A549 (cell line): ENCODE data around the gene ATN1. TPM values are rescaled to one million over a fixed set of nuclear protein-coding genes. Genes with fewer than 3 reads are reported as not detected.

Source experiments
- ATAC-seq, 2 experiments: fragments of 200-7000 bp in 1 of 2; fragments of >200 bp in 1 of 2; cut with Nextera tagmentation in 1 of 2; cut with Tn5 transposase in 1 of 2; 3 replicates each; pipeline versions ENCODE4 v1.8.0 to v1.9.1; 2018 to 2020; ENCODE audit warnings: mild to moderate bottlenecking in 1 of 2, moderate library complexity in 1 of 2
- CTCF ChIA-PET: fragments of 300-600 bp; sonication (Branson Sonifier 250); formaldehyde crosslinking; extraction: SDS; loops from one replicate; lab custom pipeline; 2021; ENCODE audit warnings: antibody characterized with exemption, inconsistent platforms; lab: Yijun Ruan, JAX
- POLR2A ChIA-PET: fragments of 350-600 bp; formaldehyde crosslinking; extraction: SDS; loops from one replicate; lab custom pipeline; 2021; ENCODE audit warnings: antibody characterized with exemption, inconsistent platforms; lab: Yijun Ruan, JAX
- DNase-seq, 2 experiments: peaks; one replicate each; pipeline versions ENCODE4 v3.0.0 to v3.0.0-alpha.2; 2011 to 2016; ENCODE audit warnings: low read depth in 1 of 2, low spot score in 1 of 2
- FAIRE-seq: peaks from 2 replicates; lab custom pipeline; 2011; peaks lifted over from hg19 to GRCh38; lab: Jason Lieb, UNC
- H3K27ac ChIP-seq, 2 experiments: fragments of >200 bp; sonication (Bioruptor Twin); formaldehyde crosslinking; 3 replicates each; pipeline ENCODE4 v1.5.1; 2016 to 2017
- H3K4me1 ChIP-seq: fragments of >200 bp; sonication (Bioruptor Twin); formaldehyde crosslinking; 3 replicates; pipeline ENCODE4 v1.6.1; 2016
- H3K4me2 ChIP-seq: fragments of >200 bp; sonication (Bioruptor Twin); formaldehyde crosslinking; 3 replicates; pipeline ENCODE4 v1.6.1; 2016
- H3K4me3 ChIP-seq: fragments of >200 bp; sonication (Bioruptor Twin); formaldehyde crosslinking; 3 replicates; pipeline ENCODE4 v1.5.1; 2016
- H3K9me3 ChIP-seq: fragments of >200 bp; sonication (Bioruptor Twin); formaldehyde crosslinking; 3 replicates; pipeline ENCODE4 v1.6.1; 2016
- BHLHE40 ChIP-seq: IDR thresholded peaks from 2 replicates; pipeline ENCODE4 v1.6.1; 2012; ENCODE audit warnings: low read depth, low read length, inconsistent platforms
- CBX2 ChIP-seq: fragments of 200-600 bp; sonication (generic); IDR thresholded peaks from 2 replicates; pipeline ENCODE4 v1.6.1; 2016; ENCODE audit warnings: low read depth, mild to moderate bottlenecking, borderline replicate concordance
- EHF ChIP-seq: fragments of 250-450 bp; sonication (Bioruptor Pico); IDR thresholded peaks from 2 replicates; pipeline ENCODE4 v1.5.0; 2020; ENCODE audit warnings: mild to moderate bottlenecking
- EHMT2 ChIP-seq: fragments of 200-600 bp; sonication (generic); IDR thresholded peaks from 2 replicates; pipeline ENCODE4 v1.6.1; 2016; ENCODE audit warnings: antibody characterized with exemption, low read depth, mild to moderate bottlenecking, moderate library complexity
- FOSB ChIP-seq: fragments of 250-450 bp; sonication (Bioruptor Pico); IDR thresholded peaks from 2 replicates; pipeline ENCODE4 v1.5.0; 2020; ENCODE audit warnings: mild to moderate bottlenecking, moderate library complexity
- FOSL2 ChIP-seq, 2 experiments: fragments of 450-650 bp in 1 of 2; fragments of >200 bp in 1 of 2; sonication (Bioruptor Twin) in 1 of 2; formaldehyde crosslinking; IDR thresholded peaks; 2 replicates each; pipeline versions ENCODE4 v1.5.0 to v1.6.1; 2016 to 2020; ENCODE audit warnings: mild to moderate bottlenecking in 1 of 2, moderate library complexity in 1 of 2
- GATA3 ChIP-seq: IDR thresholded peaks from 2 replicates; pipeline ENCODE4 v1.6.1; 2012; ENCODE audit warnings: borderline replicate concordance
- HDAC2 ChIP-seq: fragments of 200-600 bp; sonication (generic); IDR thresholded peaks from 2 replicates; pipeline ENCODE4 v1.6.1; 2016
- KDM1A ChIP-seq: fragments of 200-600 bp; sonication (generic); IDR thresholded peaks from 2 replicates; pipeline ENCODE4 v1.6.1; 2016; ENCODE audit warnings: low read depth, mild to moderate bottlenecking
- POLR2AphosphoS2 ChIP-seq: conservative IDR thresholded peaks from 2 replicates; pipeline ENCODE4 v1.6.1; 2012; ENCODE audit warnings: low read length, improper control_type of control experiment, inconsistent platforms
- RAD21 ChIP-seq, 2 experiments: fragments of >200 bp in 1 of 2; sonication (Bioruptor Twin) in 1 of 2; formaldehyde crosslinking in 1 of 2; IDR thresholded peaks in 1 of 2; conservative IDR thresholded peaks in 1 of 2; 2 replicates in 1 of 2; 3 replicates in 1 of 2; pipeline ENCODE4 v1.6.1; 2012 to 2018; ENCODE audit warnings: inconsistent platforms in 1 of 2
- RFX5 ChIP-seq: fragments of 450-650 bp; IDR thresholded peaks from 2 replicates; pipeline ENCODE4 v1.7.1; 2014; ENCODE audit warnings: antibody characterized with exemption, mild to moderate bottlenecking, moderate library complexity
- RNF2 ChIP-seq: fragments of 200-600 bp; sonication (generic); IDR thresholded peaks from 2 replicates; pipeline ENCODE4 v1.6.1; 2016; ENCODE audit warnings: low read depth, mild to moderate bottlenecking, antibody characterized with exemption, moderate library complexity, borderline replicate concordance
- SMC3 ChIP-seq: fragments of >200 bp; sonication (Bioruptor Twin); formaldehyde crosslinking; IDR thresholded peaks from 3 replicates; pipeline ENCODE4 v1.6.1; 2018; ENCODE audit warnings: inconsistent platforms
- TFCP2L1 ChIP-seq: fragments of 250-450 bp; sonication (Bioruptor Pico); IDR thresholded peaks from 2 replicates; pipeline ENCODE4 v1.5.0; 2021; ENCODE audit warnings: mild to moderate bottlenecking
- TP53 ChIP-seq: fragments of 250-450 bp; sonication (Bioruptor Pico); IDR thresholded peaks from 2 replicates; pipeline ENCODE4 v1.5.0; 2021; ENCODE audit warnings: mild to moderate bottlenecking, moderate library complexity
- ZNF302 ChIP-seq: fragments of 250-450 bp; sonication (Bioruptor Pico); IDR thresholded peaks from 2 replicates; pipeline ENCODE4 v1.9.0; 2021; ENCODE audit warnings: inconsistent platforms, mild to moderate bottlenecking, moderate library complexity
- WGBS: methylation state at CpG from one replicate; pipeline ENCODE4 v1.1.6; 2017; ENCODE audit errors: missing lambda C conversion rate; 5-methylcytosine and 5-hydroxymethylcytosine counted together
- polyA plus RNA-seq, 4 experiments: library from polyadenylated mRNA; depleted of rRNA in 3 of 4; stranded (reverse); fragments of >200 nt; fragmentation: RNase III in 1 of 4; extraction: RNeasy Plus Mini Kit Qiagen cat#74134 plus additional on column Dnase treatment in 1 of 4; gene quantifications; 2 replicates in 3 of 4; 3 replicates in 1 of 4; pipeline ENCODE4 v1.2.3, GENCODE V29; 2011 to 2017
- TF ChIP-seq, protein P1 (sequence below): IDR thresholded peaks from 2 replicates; pipeline ENCODE4 v1.6.1; 2012; ENCODE audit warnings: low read depth, borderline replicate concordance
- TF ChIP-seq, protein P2 (sequence below): IDR thresholded peaks from 2 replicates; pipeline ENCODE4 v1.6.1; 2012
- TF ChIP-seq, protein P3 (sequence below): fragments of 250-450 bp; sonication (Bioruptor Pico); IDR thresholded peaks from 2 replicates; pipeline ENCODE4 v1.5.0; 2021; ENCODE audit warnings: mild to moderate bottlenecking, moderate library complexity, borderline replicate concordance
- TF ChIP-seq, protein P4 (sequence below): IDR thresholded peaks from 2 replicates; pipeline ENCODE4 v1.6.1; 2012

Gene ATN1
- polyA plus RNA-seq, 2 of the 4 experiments (the other 2 are of a cell fraction) = 11.3 to 51.6 TPM

DNA sequence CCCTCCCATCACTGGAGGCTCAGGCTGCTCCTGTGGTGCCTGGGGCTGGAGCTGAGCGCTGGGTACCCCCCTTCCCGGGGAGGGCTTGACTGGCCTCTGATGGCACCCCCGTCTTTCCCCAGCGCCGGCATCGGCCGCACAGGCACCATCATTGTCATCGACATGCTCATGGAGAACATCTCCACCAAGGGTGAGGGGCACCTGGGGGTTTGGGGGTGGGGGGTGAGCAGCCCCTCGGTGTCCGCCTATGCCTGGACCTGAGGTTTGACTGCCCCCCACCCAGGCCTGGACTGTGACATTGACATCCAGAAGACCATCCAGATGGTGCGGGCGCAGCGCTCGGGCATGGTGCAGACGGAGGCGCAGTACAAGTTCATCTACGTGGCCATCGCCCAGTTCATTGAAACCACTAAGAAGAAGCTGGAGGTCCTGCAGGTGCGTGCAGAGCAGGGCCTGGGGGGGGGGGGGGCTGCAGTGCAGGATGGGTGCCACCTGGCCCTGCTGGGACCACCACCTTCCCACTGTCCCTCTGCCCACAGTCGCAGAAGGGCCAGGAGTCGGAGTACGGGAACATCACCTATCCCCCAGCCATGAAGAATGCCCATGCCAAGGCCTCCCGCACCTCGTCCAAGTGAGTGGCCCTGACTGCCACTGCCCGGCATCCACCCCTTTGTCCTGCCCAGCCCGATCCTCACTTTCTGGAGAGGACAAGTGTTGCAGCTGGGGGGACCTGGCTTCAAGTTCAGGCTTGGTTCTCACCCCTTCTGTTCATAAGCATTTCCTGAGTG lies 32.2 kb downstream of the ATN1 start:
- no peak for ATAC-seq
- POLR2A ChIA-PET = interaction anchor here (0.6 to 9.0 kb wide), 4 partner anchors 15 to 976 kb away, joined by 4 to 174 read pairs (median 5); partner anchors contain the start of genes C12orf57 and RNU7-1
- FAIRE-seq = no peak
- Histone ChIP-seq H3K9me3 (no peaks in the 10 kb centered on the region), H3K4me3 (no peak overlapping the region), H3K4me1 (peaks cover 29% of the 10 kb centered on the region), H3K4me2 (no peak overlapping the region), H3K27ac (no peak overlapping the region; a peak in 1 of 6 replicates)
- TF ChIP-seq, protein P1, sequence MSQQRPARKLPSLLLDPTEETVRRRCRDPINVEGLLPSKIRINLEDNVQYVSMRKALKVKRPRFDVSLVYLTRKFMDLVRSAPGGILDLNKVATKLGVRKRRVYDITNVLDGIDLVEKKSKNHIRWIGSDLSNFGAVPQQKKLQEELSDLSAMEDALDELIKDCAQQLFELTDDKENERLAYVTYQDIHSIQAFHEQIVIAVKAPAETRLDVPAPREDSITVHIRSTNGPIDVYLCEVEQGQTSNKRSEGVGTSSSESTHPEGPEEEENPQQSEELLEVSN = no peak
- TF ChIP-seq POLR2AphosphoS2 (no peak), RNF2 (no peak)
- TF ChIP-seq, protein P2, sequence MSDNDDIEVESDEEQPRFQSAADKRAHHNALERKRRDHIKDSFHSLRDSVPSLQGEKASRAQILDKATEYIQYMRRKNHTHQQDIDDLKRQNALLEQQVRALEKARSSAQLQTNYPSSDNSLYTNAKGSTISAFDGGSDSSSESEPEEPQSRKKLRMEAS = no peak
- TF ChIP-seq, all 56 proteins: peak for 0
- no peak for DNase-seq
- CTCF ChIA-PET = interaction anchor here (1.4 to 11.2 kb wide), 9 partner anchors 8 to 98 kb away, joined by 4 to 354 read pairs (median 24); partner anchors contain the start of genes C12orf57, PTPN6, RNU7-1 and SPSB2
- WGBS = 89% methylated on average over 17 of the region's 26 CpGs

DNA sequence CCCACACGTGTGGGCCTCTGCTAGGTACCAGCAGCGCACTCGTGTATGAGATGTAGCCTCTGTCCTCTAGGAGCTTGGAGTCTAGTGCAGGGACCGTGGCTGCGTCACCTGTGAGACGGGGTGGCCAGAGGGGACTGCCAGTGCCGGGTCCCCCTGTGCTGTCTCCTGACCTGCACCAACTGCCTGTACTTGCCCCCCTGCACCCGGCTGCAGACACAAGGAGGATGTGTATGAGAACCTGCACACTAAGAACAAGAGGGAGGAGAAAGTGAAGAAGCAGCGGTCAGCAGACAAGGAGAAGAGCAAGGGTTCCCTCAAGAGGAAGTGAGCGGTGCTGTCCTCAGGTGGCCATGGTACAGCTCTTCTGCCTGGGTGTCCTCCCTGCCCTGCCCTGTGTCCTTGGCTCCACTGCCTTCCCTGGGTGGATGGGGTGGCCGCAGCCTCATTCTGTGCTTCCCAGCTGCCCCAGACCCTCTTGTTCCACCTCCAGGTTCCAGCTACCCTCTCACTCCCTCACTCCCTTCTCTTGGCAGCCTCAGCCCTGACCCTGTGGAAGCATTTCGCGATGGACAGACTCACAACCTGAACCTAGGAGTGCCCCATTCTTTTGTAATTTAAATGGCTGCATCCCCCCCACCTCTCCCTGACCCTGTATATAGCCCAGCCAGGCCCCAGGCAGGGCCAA lies 33.0 kb downstream of the ATN1 start:
- TF ChIP-seq, protein P3, sequence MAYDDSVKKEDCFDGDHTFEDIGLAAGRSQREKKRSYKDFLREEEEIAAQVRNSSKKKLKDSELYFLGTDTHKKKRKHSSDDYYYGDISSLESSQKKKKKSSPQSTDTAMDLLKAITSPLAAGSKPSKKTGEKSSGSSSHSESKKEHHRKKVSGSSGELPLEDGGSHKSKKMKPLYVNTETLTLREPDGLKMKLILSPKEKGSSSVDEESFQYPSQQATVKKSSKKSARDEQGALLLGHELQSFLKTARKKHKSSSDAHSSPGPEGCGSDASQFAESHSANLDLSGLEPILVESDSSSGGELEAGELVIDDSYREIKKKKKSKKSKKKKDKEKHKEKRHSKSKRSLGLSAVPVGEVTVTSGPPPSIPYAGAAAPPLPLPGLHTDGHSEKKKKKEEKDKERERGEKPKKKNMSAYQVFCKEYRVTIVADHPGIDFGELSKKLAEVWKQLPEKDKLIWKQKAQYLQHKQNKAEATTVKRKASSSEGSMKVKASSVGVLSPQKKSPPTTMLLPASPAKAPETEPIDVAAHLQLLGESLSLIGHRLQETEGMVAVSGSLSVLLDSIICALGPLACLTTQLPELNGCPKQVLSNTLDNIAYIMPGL (CRISPR knock-in tag) = no peak
- no peak for TF ChIP-seq EHF (CRISPR knock-in tag)
- TF ChIP-seq SMC3 = 0 out of 3 replicates have a peak, but pooled peaks have one; percentile 5
- peak in 1 of 2 experiments; percentile 59; a peak in 3 of 5 replicates for TF ChIP-seq RAD21 (conservative IDR thresholded peaks at IDR 0.05 in 1 of 2, IDR thresholded peaks at IDR 0.05 in 1 of 2)
- Histone ChIP-seq H3K27ac (peak overlapping the region; percentile 89 to 99), H3K4me3 (no peak overlapping the region), H3K4me1 (peaks cover 36% of the 10 kb centered on the region), H3K4me2 (peak overlapping the region; percentile 59), H3K9me3 (no peaks in the 10 kb centered on the region)
- CTCF ChIA-PET = interaction anchor here (0.9 to 11.2 kb wide), 15 partner anchors 8 to 207 kb away, joined by 3 to 354 read pairs (median 5); partner anchors contain the start of genes C12orf57, PTPN6, RNU7-1 and SPSB2
- DNase-seq (peak in 1 of 2 experiments; percentile 72), ATAC-seq (peak; percentile 25 to 43; a peak in 4 of 6 replicates), FAIRE-seq (no peak)
- WGBS = 93% methylated on average over 12 of the region's 13 CpGs
- POLR2A ChIA-PET = interaction anchor here (0.6 to 9.0 kb wide), 8 partner anchors 8 to 976 kb away, joined by 3 to 174 read pairs (median 4); partner anchors contain the start of genes C12orf57, COPS7A, EMG1 and PHB2

DNA sequence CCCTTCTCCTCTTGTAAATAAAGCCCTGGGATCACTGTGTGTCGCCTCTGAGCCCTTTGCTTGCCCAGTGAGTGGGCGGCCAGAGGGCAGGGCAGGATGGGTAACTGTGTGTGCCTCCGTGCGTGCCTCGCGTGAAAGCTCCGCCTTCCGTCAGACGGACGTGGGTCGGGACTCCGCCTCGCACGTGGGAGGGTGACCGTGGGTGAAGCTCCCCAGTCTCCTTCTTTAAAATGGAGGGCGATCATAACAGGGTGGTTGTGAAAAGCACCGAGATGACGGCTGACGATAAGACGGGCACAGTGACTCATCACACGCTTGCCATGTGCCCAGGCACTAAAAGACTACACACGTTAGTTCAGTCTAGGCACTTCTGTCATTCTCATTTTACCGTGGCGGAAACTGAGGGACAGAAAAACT lies 33.5 kb downstream of the ATN1 start:
- Histone ChIP-seq H3K4me1 (peaks cover 37% of the 10 kb centered on the region), H3K9me3 (no peaks in the 10 kb centered on the region), H3K27ac (peak overlapping the region; percentile 89 to 99), H3K4me2 (peak overlapping the region; percentile 59), H3K4me3 (peak overlapping the region; percentile 15; the same call in 1 of the 3 replicates)
- WGBS = 74% methylated on average over 24 of the region's 24 CpGs
- ChIA-PET CTCF (interaction anchor here (0.6 to 11.2 kb wide), 20 partner anchors 9 to 207 kb away, joined by 3 to 354 read pairs (median 4); partner anchors contain the start of genes C12orf57, PTPN6, RNU7-1 and SPSB2), POLR2A (interaction anchor here (1.0 to 9.0 kb wide), 8 partner anchors 8 to 238 kb away, joined by 3 to 174 read pairs (median 4); partner anchors contain the start of genes C12orf57, COPS7A, EMG1 and PHB2)
- no peak for FAIRE-seq
- DNase-seq = no peak
- TF ChIP-seq BHLHE40 (no peak), KDM1A (no peak), RAD21 (conservative IDR thresholded peaks at IDR 0.05 in 1 of 2, IDR thresholded peaks at IDR 0.05 in 1 of 2) (no peak), CBX2 (no peak), TP53 (CRISPR knock-in tag) (0 out of 2 replicates have a peak, but pooled peaks have one; percentile 12), EHMT2 (no peak), FOSL2 (IDR thresholded peaks at IDR 0.05) (no peak), FOSL2 (CRISPR knock-in tag; IDR thresholded peaks at IDR 0.05) (peak; percentile 73), TFCP2L1 (CRISPR knock-in tag) (no peak), RFX5 (no peak), HDAC2 (no peak), GATA3 (peak; percentile 33; the same call in 1 of the 2 replicates), ZNF302 (CRISPR knock-in tag) (no peak), FOSB (CRISPR knock-in tag) (no peak), RNF2 (no peak)
- TF ChIP-seq, protein P3 (CRISPR knock-in tag) = no peak
- TF ChIP-seq, protein P2 = no peak; the same call in 1 of the 2 replicates
- TF ChIP-seq, protein P4, sequence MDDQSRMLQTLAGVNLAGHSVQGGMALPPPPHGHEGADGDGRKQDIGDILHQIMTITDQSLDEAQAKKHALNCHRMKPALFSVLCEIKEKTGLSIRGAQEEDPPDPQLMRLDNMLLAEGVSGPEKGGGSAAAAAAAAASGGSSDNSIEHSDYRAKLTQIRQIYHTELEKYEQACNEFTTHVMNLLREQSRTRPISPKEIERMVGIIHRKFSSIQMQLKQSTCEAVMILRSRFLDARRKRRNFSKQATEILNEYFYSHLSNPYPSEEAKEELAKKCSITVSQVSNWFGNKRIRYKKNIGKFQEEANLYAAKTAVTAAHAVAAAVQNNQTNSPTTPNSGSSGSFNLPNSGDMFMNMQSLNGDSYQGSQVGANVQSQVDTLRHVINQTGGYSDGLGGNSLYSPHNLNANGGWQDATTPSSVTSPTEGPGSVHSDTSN = no peak
- ATAC-seq = peak in 1 of 2 experiments; percentile 0; a peak in 2 of 6 replicates
